MM.1S (cell line): ENCODE measurements around the gene C17orf107.
"Not testable (repeated sequence)": the region's sequence is repeated elsewhere in the genome, so short reads cannot be mapped to it uniquely, and the experiment has no call there.

Experiments
- DNase-seq: peaks from one replicate; pipeline ENCODE4 v3.0.0-alpha.2; 2015
- H2AFZ ChIP-seq: fragments of 300-600 bp; sonication (generic); 2 replicates; pipeline ENCODE4 v1.6.0; 2016; ENCODE audit warnings: antibody characterized with exemption, low read length
- H3F3A ChIP-seq: fragments of 300-600 bp; sonication (generic); 2 replicates; pipeline ENCODE4 v1.6.1; 2016; ENCODE audit warnings: mild to moderate bottlenecking, antibody characterized with exemption, low read length, moderate library complexity, mixed read lengths; ENCODE audit not compliant: insufficient read depth
- H3K27ac ChIP-seq: fragments of 300-600 bp; sonication (generic); 2 replicates; pipeline ENCODE4 v1.5.1; 2016; ENCODE audit warnings: mild to moderate bottlenecking, low read length
- H3K27me3 ChIP-seq: fragments of 300-600 bp; sonication (generic); replicated peaks from 2 replicates; pipeline ENCODE4 v1.6.0; 2016; ENCODE audit warnings: low read length; ENCODE audit not compliant: insufficient read depth
- H3K36me3 ChIP-seq: fragments of 300-600 bp; sonication (generic); replicated peaks from 2 replicates; pipeline ENCODE4 v1.6.1; 2016; ENCODE audit warnings: mild to moderate bottlenecking, low read length, mixed read lengths; ENCODE audit not compliant: insufficient read depth
- H3K4me1 ChIP-seq: fragments of 300-600 bp; sonication (generic); 2 replicates; pipeline ENCODE4 v1.6.1; 2016; ENCODE audit warnings: low read length, mixed read lengths
- H3K4me2 ChIP-seq: fragments of 300-600 bp; sonication (generic); 2 replicates; pipeline ENCODE4 v1.6.0; 2016; ENCODE audit warnings: low read depth, low read length
- H3K4me3 ChIP-seq: fragments of 300-600 bp; sonication (generic); 2 replicates; pipeline ENCODE4 v1.5.1; 2016; ENCODE audit warnings: low read length, mixed read lengths
- H3K79me2 ChIP-seq: fragments of 300-600 bp; sonication (generic); 2 replicates; pipeline ENCODE4 v1.6.1; 2016; ENCODE audit warnings: mixed run types, low read length, mixed read lengths
- H3K9ac ChIP-seq: fragments of 300-600 bp; sonication (generic); 2 replicates; pipeline ENCODE4 v1.6.1; 2016; ENCODE audit warnings: low read length, mixed read lengths
- H3K9me2 ChIP-seq: fragments of 300-600 bp; sonication (generic); replicated peaks from 2 replicates; pipeline ENCODE4 v1.6.1; 2016; ENCODE audit warnings: mild to moderate bottlenecking, low read length, mixed read lengths; ENCODE audit not compliant: insufficient read depth
- H3K9me3 ChIP-seq: fragments of 300-600 bp; sonication (generic); replicated peaks from 2 replicates; pipeline ENCODE4 v1.6.1; 2016; ENCODE audit warnings: mild to moderate bottlenecking, low read length, mixed read lengths; ENCODE audit not compliant: insufficient read depth
- H4K20me1 ChIP-seq: fragments of 300-600 bp; sonication (generic); 2 replicates; pipeline ENCODE4 v1.6.1; 2016; ENCODE audit warnings: mild to moderate bottlenecking, low read length, moderate library complexity, mixed read lengths; ENCODE audit not compliant: insufficient read depth
- EZH2 ChIP-seq: fragments of 300-600 bp; sonication (generic); optimal IDR thresholded peaks from 2 replicates; pipeline ENCODE3; 2017; ENCODE audit warnings: low read depth, mild to moderate bottlenecking, antibody characterized with exemption, low read length, mixed read lengths
- EZH2phosphoT487 ChIP-seq: fragments of 300-600 bp; sonication (generic); IDR thresholded peaks from 2 replicates; pipeline ENCODE4 v1.6.1; 2018; ENCODE audit warnings: antibody characterized with exemption, low read length
- TF ChIP-seq, protein P1 (sequence below): fragments of 300-600 bp; sonication (generic); IDR thresholded peaks from 2 replicates; pipeline ENCODE4 v1.5.1; 2016; ENCODE audit warnings: antibody characterized with exemption, low read length, mixed read lengths

C17orf107 gene

DNA sequence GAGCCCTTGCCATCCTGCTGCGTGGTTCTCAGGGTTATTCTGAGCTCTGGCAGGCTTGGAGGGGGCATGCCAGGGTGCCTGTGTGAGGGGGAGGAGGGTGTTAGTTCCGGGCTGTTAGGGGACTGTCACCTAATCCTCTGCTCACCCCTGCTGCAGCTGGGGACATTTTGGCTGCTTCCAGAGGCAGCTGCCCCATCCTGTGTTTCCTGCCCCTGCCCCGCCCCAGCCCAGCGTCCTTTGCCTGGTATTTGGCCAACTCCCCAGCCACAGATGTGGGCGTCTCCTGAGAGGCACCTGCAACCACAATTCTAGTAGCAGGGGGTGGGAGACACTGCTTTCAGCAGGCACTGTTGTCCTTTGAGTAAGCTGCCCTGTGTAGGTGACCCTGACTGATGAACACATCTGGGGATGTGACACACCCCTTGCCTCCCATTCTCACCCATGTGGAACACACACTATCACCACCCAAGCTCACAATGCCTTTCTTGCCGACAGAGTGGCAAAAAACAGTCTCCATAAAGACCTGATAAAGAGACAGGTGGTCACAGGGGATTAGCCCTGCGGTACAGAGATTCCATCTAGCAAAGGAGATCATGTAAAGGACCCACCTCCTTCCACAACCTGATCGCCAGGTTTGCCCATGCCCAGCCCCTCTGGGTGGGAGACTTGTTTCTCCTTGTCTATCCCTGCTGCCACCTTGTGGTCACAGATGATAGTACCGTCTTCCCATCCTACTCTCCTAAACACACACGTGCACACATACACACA is 3.9 kb downstream of the C17orf107 start, which contains the start of gene CHRNE:
CHRNE (minus strand) TSS at position 48 of the 768 bp plus-strand sequence; CDS start at position 13, 35 bp downstream.
- Histone ChIP-seq H3K36me3 (no peaks in the 10 kb centered on the region), H3K4me1 (peaks cover 12% of the 10 kb centered on the region), H3K4me3 (peak within 1 kb of the TSS; percentile 37), H3K9me3 (no peaks in the 10 kb centered on the region), H3K4me2 (peak within 1 kb of the TSS; percentile 77), H3K27me3 (no peaks in the 10 kb centered on the region), H3K9ac (no peak within 1 kb of the TSS), H3K27ac (peak within 1 kb of the TSS; percentile 12; the same call in 1 of the 2 replicates), H3K9me2 (no peaks in the 10 kb centered on the region), H2AFZ (peak within 1 kb of the TSS; percentile 43), H3F3A (peaks cover 11% of the 10 kb centered on the region), H3K79me2 (no peaks in the 10 kb centered on the region), H4K20me1 (no peaks in the 10 kb centered on the region)
- peak; percentile 67 for DNase-seq
- TF ChIP-seq EZH2, result no peak
- TF ChIP-seq EZH2phosphoT487, result no peak
- TF ChIP-seq, protein P1, sequence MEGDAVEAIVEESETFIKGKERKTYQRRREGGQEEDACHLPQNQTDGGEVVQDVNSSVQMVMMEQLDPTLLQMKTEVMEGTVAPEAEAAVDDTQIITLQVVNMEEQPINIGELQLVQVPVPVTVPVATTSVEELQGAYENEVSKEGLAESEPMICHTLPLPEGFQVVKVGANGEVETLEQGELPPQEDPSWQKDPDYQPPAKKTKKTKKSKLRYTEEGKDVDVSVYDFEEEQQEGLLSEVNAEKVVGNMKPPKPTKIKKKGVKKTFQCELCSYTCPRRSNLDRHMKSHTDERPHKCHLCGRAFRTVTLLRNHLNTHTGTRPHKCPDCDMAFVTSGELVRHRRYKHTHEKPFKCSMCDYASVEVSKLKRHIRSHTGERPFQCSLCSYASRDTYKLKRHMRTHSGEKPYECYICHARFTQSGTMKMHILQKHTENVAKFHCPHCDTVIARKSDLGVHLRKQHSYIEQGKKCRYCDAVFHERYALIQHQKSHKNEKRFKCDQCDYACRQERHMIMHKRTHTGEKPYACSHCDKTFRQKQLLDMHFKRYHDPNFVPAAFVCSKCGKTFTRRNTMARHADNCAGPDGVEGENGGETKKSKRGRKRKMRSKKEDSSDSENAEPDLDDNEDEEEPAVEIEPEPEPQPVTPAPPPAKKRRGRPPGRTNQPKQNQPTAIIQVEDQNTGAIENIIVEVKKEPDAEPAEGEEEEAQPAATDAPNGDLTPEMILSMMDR, result peak; percentile 75

DNA sequence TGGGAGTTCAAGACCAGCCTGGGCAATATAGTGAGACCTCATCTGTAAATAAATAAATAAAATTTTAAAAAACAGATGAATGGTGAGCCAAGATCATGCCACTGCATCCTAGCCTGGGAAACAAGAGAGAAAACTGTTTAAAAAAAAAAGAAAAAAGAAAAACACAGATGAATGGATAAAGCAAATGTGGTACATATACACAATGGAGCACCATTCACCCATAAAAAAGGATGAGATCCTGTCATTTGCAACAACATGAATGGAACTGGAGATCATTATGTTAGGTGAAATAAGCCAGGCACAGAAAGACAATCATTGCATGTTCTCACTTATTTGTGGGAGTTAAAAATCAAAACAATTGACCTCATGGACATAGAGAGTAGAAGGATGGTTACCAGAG is 7.3 kb downstream of the C17orf107 start:
- DNase-seq, result not testable (repeated sequence)

DNA sequence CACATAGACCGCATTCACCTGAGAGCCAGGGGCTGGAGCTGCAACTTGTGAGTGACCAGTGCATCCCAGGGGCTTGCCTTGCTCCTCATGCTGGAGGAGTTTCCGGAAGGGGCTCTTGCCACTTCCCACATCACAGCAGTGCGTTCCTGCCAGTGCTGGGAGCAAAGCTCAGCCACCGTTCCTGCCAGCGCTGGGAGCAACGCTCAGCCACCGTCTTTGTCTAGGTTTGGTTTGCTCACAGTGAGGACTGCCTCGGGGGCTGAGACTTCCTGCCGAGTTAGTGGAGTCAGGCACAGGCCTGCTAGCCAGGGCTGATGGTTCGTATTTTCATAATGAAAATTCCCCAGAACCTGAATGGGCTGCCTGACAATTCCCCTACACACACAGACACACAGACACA is 9.0 kb downstream of the C17orf107 start:
- peaks cover 4% of the 10 kb centered on the region for H3F3A ChIP-seq
- no peaks in the 10 kb centered on the region for H3K79me2 ChIP-seq
- H3K36me3 ChIP-seq, result no peaks in the 10 kb centered on the region
- peaks cover 2% of the 10 kb centered on the region for H3K4me1 ChIP-seq
- H2AFZ ChIP-seq, result no peak overlapping the region
- no peak overlapping the region for H3K9ac ChIP-seq
- no peak overlapping the region for H3K4me2 ChIP-seq
- no peak overlapping the region for H3K4me3 ChIP-seq
- H3K27ac ChIP-seq, result no peak overlapping the region
- TF ChIP-seq EZH2phosphoT487, result no peak
- TF ChIP-seq EZH2, result no peak
- TF ChIP-seq, protein P1, result no peak
- no peaks in the 10 kb centered on the region for H3K9me2 ChIP-seq
- no peaks in the 10 kb centered on the region for H4K20me1 ChIP-seq
- H3K27me3 ChIP-seq, result no peaks in the 10 kb centered on the region
- DNase-seq, result no peak
- no peaks in the 10 kb centered on the region for H3K9me3 ChIP-seq

More for the DNA sequence above, 7.3 kb downstream of the C17orf107 start:
- H3K4me3 ChIP-seq, H3K79me2 ChIP-seq, H2AFZ ChIP-seq, H3K9ac ChIP-seq, H3K27me3 ChIP-seq, H3K9me3 ChIP-seq, H3K36me3 ChIP-seq, H4K20me1 ChIP-seq, H3K4me2 ChIP-seq, H3K9me2 ChIP-seq, H3K27ac ChIP-seq: not testable (repeated sequence)
- Histone ChIP-seq H3F3A (peaks cover 11% of the 10 kb centered on the region), H3K4me1 (peaks cover 12% of the 10 kb centered on the region)
